ENCODE measurements around the gene PDE6C.

GRCh38 chr10:93704451-93704850 lies 92.1 kb downstream of the PDE6C start:
- TF ChIP-seq CTCF (IDR thresholded peaks at IDR 0.05): no peak
- no peak for TF ChIP-seq POLR2A (IDR thresholded peaks at IDR 0.05)

All from body of pancreas (tissue), 4 donors.